H1 (cell line): ENCODE data around the gene SRPRB.

Experiments used
- EGR1 ChIP-seq: IDR thresholded peaks from 2 replicates; pipeline ENCODE4 v1.6.1; 2011; ENCODE audit warnings: low read depth, low read length, borderline replicate concordance
- EP300 ChIP-seq, 2 experiments: IDR thresholded peaks; 1 replicate in 1 of 2; 2 replicates in 1 of 2; pipeline ENCODE4 v1.6.1; 2011 to 2012; ENCODE audit warnings: low read depth in 2 of 2, low read length in 2 of 2, mild to moderate bottlenecking in 2 of 2, borderline replicate concordance in 1 of 2, inconsistent platforms in 1 of 2, moderate library complexity in 1 of 2
- POLR2A ChIP-seq, 2 experiments: IDR thresholded peaks; 1 replicate in 1 of 2; 2 replicates in 1 of 2; pipeline ENCODE4 v1.6.1; 2011; ENCODE audit warnings: low read depth in 2 of 2, low read length in 2 of 2, mild to moderate bottlenecking in 2 of 2; ENCODE audit errors: control extremely low read depth in 1 of 2
- RAD21 ChIP-seq, 2 experiments: IDR thresholded peaks in 1 of 2; conservative IDR thresholded peaks in 1 of 2; 2 replicates each; pipeline ENCODE4 v1.6.1; 2011; ENCODE audit warnings: low read depth in 2 of 2, low read length in 2 of 2, improper control_type of control experiment in 1 of 2, inconsistent platforms in 1 of 2, mild to moderate bottlenecking in 1 of 2, moderate library complexity in 1 of 2
- YY1 ChIP-seq: IDR thresholded peaks from 2 replicates; pipeline ENCODE4 v1.6.1; 2011; ENCODE audit warnings: low read depth, mild to moderate bottlenecking, low read length
- ZNF274 ChIP-seq: IDR thresholded peaks from 2 replicates; pipeline ENCODE4 v1.7.0; 2012; ENCODE audit warnings: low read length, borderline replicate concordance; ENCODE audit errors: extremely low read depth
- TF ChIP-seq, protein P1 (sequence below): IDR thresholded peaks from 2 replicates; pipeline ENCODE4 v1.6.1; 2011; ENCODE audit warnings: low read length, improper control_type of control experiment
- TF ChIP-seq, protein P2 (sequence below): IDR thresholded peaks from 2 replicates; pipeline ENCODE4 v1.6.1; 2011; ENCODE audit warnings: low read depth, mild to moderate bottlenecking, low read length; ENCODE audit not compliant: insufficient read depth
- TF ChIP-seq, protein P3 (sequence below), 3 experiments: IDR thresholded peaks; 1 replicate in 2 of 3; 2 replicates in 1 of 3; pipeline versions ENCODE4 v1.5.1 to v1.6.1; 2011; ENCODE audit warnings: low read length in 3 of 3, mild to moderate bottlenecking in 3 of 3, inconsistent platforms in 2 of 3, low read depth in 1 of 3, moderate library complexity in 1 of 3; ENCODE audit not compliant: insufficient read depth in 1 of 3; ENCODE audit errors: control extremely low read depth in 1 of 3
- TF ChIP-seq, protein P4 (sequence below): IDR thresholded peaks from 2 replicates; pipeline ENCODE4 v1.6.1; 2012; ENCODE audit warnings: inconsistent platforms

DNA sequence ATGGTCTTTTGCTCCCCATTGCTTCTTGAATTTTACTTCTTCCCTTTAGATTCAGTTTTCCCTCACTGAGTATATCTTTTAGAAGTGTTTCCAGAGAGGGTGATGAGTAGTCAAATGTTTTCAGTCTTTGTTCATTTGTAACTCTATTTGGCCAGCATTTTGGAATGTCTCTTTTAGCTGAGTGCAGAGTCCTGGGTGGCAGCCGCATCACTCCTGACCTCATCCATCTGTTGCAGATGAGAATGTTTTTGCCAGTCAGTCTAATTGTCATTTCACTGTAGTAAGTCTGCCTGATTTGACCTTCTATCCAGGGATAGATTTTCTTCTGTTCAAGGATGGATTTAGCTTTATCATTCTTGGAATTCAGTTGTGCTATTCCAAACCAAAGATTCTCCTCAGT lies 7.3 kb downstream of the SRPRB start:
- TF ChIP-seq, protein P1, sequence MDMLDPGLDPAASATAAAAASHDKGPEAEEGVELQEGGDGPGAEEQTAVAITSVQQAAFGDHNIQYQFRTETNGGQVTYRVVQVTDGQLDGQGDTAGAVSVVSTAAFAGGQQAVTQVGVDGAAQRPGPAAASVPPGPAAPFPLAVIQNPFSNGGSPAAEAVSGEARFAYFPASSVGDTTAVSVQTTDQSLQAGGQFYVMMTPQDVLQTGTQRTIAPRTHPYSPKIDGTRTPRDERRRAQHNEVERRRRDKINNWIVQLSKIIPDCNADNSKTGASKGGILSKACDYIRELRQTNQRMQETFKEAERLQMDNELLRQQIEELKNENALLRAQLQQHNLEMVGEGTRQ = no peak
- TF ChIP-seq EP300 (IDR thresholded peaks at IDR 0.05; ENCODE audit: borderline replicate concordance in 1 of 2, low read depth in 2 of 2, low read length in 2 of 2) (no peak), POLR2A (IDR thresholded peaks at IDR 0.05; ENCODE audit: control extremely low read depth in 1 of 2, low read depth in 2 of 2, low read length in 2 of 2) (no peak), RAD21 (IDR thresholded peaks at IDR 0.05 in 1 of 2, conservative IDR thresholded peaks at IDR 0.05 in 1 of 2; ENCODE audit: low read depth in 2 of 2, low read length in 2 of 2) (no peak), ZNF274 (no peak), YY1 (no peak), EGR1 (no peak)
- TF ChIP-seq, protein P2, sequence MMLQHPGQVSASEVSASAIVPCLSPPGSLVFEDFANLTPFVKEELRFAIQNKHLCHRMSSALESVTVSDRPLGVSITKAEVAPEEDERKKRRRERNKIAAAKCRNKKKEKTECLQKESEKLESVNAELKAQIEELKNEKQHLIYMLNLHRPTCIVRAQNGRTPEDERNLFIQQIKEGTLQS = no peak
- TF ChIP-seq, protein P3, sequence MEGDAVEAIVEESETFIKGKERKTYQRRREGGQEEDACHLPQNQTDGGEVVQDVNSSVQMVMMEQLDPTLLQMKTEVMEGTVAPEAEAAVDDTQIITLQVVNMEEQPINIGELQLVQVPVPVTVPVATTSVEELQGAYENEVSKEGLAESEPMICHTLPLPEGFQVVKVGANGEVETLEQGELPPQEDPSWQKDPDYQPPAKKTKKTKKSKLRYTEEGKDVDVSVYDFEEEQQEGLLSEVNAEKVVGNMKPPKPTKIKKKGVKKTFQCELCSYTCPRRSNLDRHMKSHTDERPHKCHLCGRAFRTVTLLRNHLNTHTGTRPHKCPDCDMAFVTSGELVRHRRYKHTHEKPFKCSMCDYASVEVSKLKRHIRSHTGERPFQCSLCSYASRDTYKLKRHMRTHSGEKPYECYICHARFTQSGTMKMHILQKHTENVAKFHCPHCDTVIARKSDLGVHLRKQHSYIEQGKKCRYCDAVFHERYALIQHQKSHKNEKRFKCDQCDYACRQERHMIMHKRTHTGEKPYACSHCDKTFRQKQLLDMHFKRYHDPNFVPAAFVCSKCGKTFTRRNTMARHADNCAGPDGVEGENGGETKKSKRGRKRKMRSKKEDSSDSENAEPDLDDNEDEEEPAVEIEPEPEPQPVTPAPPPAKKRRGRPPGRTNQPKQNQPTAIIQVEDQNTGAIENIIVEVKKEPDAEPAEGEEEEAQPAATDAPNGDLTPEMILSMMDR (IDR thresholded peaks at IDR 0.05; ENCODE audit: control extremely low read depth in 1 of 3, insufficient read depth in 1 of 3, low read depth in 1 of 3, low read length in 3 of 3) = no peak
- TF ChIP-seq, protein P4, sequence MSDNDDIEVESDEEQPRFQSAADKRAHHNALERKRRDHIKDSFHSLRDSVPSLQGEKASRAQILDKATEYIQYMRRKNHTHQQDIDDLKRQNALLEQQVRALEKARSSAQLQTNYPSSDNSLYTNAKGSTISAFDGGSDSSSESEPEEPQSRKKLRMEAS = no peak
